Neural cell (in vitro differentiated cells): ENCODE measurements around the gene OR52N1.

Experiments
- CTCF ChIP-seq: fragments of 450-650 bp; IDR thresholded peaks from 2 replicates; pipeline ENCODE4 v1.5.1; 2014; ENCODE audit warnings: antibody characterized with exemption, mild to moderate bottlenecking, moderate library complexity; ENCODE audit not compliant: poor library complexity, severe bottlenecking
- EP300 ChIP-seq: fragments of 450-650 bp; conservative IDR thresholded peaks from 2 replicates; pipeline ENCODE4 v1.6.1; 2014; ENCODE audit warnings: antibody characterized with exemption, mild to moderate bottlenecking, moderate library complexity; ENCODE audit not compliant: poor library complexity, severe bottlenecking
- EZH2 ChIP-seq: fragments of 200-600, 300-800 bp; shearing (Covaris generic), sonication (generic); IDR thresholded peaks from 2 replicates; pipeline ENCODE4 v1.6.1; 2014; ENCODE audit warnings: antibody characterized with exemption, low read length, borderline replicate concordance, mild to moderate bottlenecking; ENCODE audit not compliant: insufficient read depth, poor library complexity, severe bottlenecking
- MXI1 ChIP-seq: fragments of 450-650 bp; conservative IDR thresholded peaks from 2 replicates; pipeline ENCODE4 v1.6.1; 2014; ENCODE audit warnings: antibody characterized with exemption, mild to moderate bottlenecking; ENCODE audit not compliant: poor library complexity, severe bottlenecking
- RAD21 ChIP-seq: fragments of 450-650 bp; conservative IDR thresholded peaks from 2 replicates; pipeline ENCODE4 v1.6.1; 2014; ENCODE audit warnings: antibody characterized with exemption, mild to moderate bottlenecking, moderate library complexity
- REST ChIP-seq: IDR thresholded peaks from 2 replicates; pipeline ENCODE4 v1.6.1; 2012; ENCODE audit warnings: borderline replicate concordance
- TAF1 ChIP-seq: IDR thresholded peaks from 2 replicates; pipeline ENCODE4 v1.6.1; 2012; ENCODE audit warnings: low read depth

GRCh38 chr11:5746614-5747013 lies 44.5 kb downstream of the OR52N1 start:
- no peak for TF ChIP-seq CTCF
- TF ChIP-seq TAF1: no peak
- TF ChIP-seq MXI1: no peak
- no peak for TF ChIP-seq RAD21
- TF ChIP-seq EZH2: no peak
- TF ChIP-seq EP300: no peak
- no peak for TF ChIP-seq REST
